ENCODE data around the gene CDKN1A. TPM values are rescaled to one million over a fixed set of nuclear protein-coding genes. Genes with fewer than 3 reads are reported as not detected.
"Not testable (repeated sequence)": the region's sequence is repeated elsewhere in the genome, so short reads cannot be mapped to it uniquely, and the experiment has no call there.

The CDKN1A gene
- polyA plus RNA-seq, 3 donors, result 92.4 to 540 (median 441) TPM

DNA sequence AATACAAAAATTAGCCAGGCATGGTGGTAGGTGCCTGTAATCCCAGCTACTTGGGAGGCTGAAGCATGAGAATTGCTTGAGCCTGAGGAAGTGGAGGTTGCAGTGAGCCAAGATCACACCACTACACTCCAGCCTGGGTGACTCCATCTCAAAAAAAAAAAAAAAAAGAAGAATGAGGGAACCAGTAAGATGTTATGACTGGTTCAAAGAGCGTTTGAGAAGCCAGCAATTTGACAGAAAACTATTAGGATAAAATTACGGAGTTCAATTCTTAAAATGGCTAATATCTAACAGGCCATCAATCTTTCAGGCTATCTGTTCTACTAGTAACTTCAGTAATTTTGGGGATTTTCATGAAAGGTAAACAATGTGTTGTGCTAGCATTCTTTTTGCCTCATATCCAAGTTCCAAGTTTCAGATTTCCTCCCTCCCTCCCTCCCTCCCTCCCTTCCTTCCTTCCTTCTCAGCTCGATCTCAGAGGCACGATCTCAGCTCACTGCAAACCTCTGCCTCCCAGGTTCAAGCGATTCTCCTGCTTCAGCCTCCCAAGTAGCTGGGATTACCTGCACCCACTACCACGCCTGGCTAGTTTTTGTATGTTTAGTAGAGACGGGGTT is 26.6 kb downstream of the CDKN1A start:
- WGBS, 3 donors, result 59 to 81% (median 63%) methylated on average over 7 of the region's 7 CpGs

DNA sequence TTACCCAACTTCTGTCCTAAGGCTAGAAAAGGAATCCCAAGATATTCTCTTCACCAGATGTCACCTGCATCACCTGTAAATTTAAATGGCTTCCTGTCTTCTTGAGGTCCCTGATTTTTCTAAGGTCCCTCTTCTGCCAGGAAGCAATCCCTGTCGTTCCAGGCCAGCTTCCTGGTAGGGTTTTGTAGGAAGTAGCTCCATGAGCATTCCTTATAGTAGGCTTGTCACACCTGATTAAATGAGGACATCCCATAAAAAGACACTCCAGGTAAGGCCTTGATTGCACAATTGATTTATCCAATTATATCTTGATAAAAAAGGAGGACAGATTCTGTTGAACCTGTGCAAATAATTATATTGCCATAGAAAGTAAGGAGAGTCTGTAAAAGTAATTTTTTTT is 27.8 kb downstream of the CDKN1A start:
- WGBS, 3 donors, result 56 to 72% (median 56%) methylated on average over 1 of the region's 1 CpG
- H3K27ac ChIP-seq (ENCODE audit: low read depth, low read length), result no peak overlapping the region

More for the DNA sequence above, 26.6 kb downstream of the CDKN1A start:
- H3K27ac ChIP-seq (ENCODE audit: low read depth, low read length), result not testable (repeated sequence)

DNA sequence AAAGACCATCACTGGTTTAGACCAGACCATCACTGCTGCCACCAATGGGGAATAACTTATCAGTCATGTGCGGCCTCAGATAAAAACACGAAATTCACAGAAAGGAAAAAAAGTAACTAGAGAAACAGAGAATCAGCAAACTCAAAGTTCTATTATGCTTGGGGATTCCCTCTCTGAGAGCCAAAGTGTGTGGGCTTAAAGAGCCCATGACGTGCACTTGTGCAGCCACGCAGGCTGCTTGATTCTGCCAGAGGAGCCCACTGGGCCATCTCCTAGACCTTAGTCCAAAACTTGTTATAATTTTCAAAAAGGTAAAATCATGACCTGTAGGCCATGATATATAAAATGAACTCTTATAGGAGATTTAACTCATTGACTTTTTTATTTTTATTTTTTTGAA is 34.3 kb downstream of the CDKN1A start:
- 85 to 93% (median 92%) methylated on average over 4 of the region's 4 CpGs for WGBS, 3 donors
- H3K27ac ChIP-seq (ENCODE audit: low read depth, low read length), result no peak overlapping the region

DNA sequence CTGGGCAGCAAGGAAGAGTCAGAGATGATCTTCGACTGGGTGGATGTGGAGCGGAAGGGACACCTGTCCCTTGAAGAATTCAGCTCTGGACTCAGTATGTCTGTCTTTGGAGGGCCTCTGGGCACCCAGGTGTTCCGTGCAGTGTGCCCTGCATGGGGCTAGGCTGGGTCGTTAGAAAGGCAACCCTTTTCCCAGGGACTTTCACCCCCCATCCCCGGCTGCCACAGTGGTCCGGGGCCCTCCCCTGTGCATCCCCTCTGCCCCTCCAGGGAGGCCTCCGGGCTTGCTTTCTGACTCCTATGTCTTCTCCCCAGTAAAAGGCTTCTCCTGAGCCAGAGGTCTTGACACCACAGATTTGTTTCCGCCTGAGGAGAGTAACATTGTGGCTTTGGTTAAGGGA is 35.3 kb downstream of the CDKN1A start:
- H3K27ac ChIP-seq (ENCODE audit: low read depth, low read length), result no peak overlapping the region
- 88 to 90% (median 88%) methylated on average over 8 of the region's 8 CpGs for WGBS, 3 donors

DNA sequence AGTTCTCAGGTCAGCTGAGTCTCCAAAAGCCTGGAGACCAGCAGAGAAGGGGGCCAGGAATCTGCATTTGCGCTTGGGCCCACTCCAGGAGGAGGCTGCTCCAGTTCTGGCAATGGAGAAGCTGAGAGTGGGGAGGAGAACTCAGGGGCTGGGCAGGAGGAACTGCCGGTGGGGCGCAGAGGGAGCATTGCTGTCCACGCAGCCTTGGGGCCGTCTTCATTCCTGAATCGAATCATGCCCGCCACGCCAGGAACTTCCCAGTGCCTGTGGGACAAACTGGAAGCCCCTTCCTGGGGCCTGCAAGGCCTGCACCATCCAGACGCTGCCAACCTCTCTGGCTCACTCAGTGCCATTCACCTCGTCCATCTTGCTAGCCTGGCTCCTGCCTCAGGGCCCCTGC is 36.0 kb downstream of the CDKN1A start:
- 91 to 92% (median 92%) methylated on average over 10 of the region's 10 CpGs for WGBS, 3 donors
- H3K27ac ChIP-seq (ENCODE audit: low read depth, low read length), result no peak overlapping the region

DNA sequence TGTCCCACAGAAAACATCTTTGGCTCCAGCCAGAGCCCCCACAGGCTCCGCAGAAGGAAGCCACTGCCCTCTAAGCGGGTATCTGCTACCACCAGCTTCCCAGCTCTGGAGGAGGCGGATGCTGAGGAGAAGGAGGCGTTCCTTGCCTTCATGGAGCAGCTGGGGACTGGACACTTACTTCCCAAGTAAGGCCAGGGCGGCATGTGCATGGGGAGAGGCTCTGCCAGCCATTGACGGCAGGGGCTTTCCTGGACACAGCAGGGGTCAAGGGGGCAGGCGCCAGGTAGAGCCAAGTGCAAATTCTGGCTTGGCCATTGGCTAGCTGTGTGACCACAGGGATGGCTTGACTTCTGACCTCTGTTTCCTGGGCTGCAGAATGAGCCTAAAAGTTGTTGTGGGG is 37.0 kb downstream of the CDKN1A start:
- 91 to 98% (median 94%) methylated on average over 7 of the region's 7 CpGs for WGBS, 3 donors
- no peak overlapping the region for H3K27ac ChIP-seq (ENCODE audit: low read depth, low read length)

DNA sequence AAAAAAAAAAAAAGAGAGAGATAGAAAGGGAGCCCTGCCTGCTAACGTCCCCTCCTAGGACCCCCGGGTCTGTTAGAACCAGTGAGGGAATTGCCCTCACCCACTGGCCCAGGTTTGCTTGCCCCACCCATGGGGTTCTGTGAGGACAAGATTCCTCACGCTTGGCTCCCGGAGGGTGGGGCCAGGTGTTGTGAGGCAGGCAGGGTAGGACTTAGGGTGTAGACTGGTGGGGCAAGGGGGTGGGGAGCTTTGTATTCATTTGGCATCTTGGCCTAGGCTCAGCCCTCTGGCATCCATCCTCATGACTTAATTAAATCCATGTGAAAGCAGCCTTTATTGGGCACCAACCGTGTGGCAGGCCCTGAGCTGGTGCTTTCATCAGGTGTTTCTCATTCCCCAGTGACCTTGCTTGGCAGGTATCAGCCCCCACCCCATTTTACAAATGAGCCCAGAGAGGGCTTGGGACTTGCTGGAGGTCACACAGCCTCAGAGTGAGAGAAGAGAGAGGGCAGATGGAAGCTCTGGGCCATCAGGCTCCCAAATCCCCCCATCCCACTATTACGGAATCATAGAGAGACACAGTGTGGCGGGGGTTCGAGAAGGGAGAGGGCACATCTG is 38.1 kb downstream of the CDKN1A start:
- WGBS, 3 donors, result 70 to 93% (median 92%) methylated on average over 8 of the region's 8 CpGs
- H3K27ac ChIP-seq (ENCODE audit: low read depth, low read length), result no peak overlapping the region

DNA sequence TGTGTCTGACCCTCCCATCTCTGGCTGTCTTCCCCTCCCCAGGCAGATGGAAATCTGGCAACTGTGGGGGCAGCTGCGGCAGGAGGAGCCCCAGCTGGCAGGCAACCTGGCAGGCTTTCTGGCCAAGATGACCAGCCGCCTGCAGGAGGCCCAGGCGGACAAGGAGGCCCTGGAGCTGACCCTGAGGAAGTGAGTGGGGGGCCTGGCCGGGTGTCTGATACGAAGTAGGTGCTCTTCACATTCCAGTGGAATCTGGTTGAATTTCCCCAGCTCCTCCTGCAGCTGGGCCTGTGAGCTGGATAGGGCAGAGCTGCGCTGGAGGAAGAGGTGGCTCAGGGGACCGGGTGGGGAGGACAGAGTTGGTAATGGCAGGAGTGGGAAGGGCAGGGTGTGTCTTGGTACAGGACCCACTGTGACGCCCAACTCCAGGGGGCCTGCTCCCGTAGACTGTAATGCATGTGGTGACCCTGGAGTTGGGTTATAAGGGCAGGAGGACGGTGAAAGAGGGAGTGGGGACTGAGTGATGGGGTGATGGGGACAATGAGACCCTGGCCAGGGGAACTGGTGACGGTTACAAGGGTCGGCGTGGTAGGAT is 38.8 kb downstream of the CDKN1A start:
- WGBS, 3 donors, result 67 to 76% (median 75%) methylated on average over 13 of the region's 13 CpGs
- H3K27ac ChIP-seq (ENCODE audit: low read depth, low read length), result no peak overlapping the region

DNA sequence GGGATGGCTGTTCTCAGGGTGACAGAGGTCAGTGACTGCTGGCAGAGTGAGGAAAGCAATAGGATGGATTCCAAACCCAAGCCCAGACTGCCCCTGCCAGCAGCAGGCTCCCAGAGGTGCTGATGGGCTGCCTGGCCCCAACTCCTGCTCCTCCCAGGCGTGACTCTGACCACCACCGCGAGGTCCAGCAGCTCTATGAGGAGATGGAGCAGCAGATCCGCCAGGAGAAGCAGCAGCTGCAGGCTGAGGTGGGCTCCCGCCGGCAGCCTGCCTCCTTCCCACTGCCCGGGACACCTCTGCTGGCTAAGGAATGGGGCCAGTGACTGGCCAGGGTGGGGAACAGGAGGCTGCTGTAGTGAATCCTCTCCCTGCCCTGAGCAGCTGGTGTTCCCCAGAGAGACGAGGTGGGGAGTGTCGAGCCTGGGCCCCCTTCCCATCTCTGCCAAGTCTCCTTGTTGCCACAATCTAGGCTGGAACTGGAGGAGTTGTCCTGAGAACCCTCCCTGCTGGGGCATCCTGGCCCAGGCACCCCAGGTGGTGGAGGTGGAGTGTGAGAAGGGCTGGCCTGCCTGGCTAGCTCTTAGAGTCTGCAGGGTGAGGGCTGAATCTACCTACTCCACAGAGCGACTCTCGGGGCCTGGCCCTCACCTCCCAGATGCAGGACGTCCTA is 39.5 kb downstream of the CDKN1A start:
- WGBS, 3 donors, result 80 to 84% (median 82%) methylated on average over 12 of the region's 12 CpGs
- H3K27ac ChIP-seq (ENCODE audit: low read depth, low read length), result no peak overlapping the region

DNA sequence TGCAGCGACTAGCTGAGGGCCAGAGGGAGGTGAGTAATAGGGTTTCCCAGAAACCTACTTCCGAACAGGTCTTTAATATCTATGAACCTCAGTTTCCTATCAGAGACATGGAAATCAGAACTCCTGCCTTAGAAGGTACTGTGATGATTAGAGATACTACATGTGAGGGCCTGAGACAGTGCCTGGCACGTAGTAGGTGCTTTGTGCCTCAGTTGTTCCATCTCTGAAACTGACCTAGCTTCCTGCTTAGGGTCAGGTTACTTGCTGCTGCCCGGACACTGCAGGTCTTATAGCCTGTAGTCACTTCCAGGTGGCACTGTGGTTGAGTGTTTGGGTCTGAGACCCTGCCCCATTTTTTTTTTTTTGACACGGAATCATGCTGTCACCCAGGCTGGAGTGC is 40.0 kb downstream of the CDKN1A start:
- no peak overlapping the region for H3K27ac ChIP-seq (ENCODE audit: low read depth, low read length)
- WGBS, 3 donors, result 74 to 85% (median 75%) methylated on average over 5 of the region's 5 CpGs

DNA sequence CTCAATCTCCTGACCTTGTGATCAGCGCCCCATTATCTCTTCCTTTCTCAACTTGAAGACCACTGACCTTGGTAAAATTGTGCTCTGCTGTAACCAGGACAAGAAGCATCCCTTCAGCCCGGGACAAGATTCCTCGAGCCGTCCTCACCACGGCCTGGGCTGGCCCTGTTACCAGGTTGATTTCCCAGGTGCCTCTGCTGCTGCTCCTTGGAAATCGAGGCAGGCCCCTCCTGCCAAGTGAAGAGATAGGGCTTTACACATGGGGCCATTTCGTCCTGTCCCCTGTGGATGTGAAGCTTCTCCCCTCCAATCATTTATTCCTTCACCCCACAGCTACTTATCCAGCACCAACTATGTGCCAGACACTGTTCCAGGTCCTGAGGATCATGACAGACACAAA is 40.6 kb downstream of the CDKN1A start:
- 89 to 91% (median 90%) methylated on average over 7 of the region's 7 CpGs for WGBS, 3 donors

DNA sequence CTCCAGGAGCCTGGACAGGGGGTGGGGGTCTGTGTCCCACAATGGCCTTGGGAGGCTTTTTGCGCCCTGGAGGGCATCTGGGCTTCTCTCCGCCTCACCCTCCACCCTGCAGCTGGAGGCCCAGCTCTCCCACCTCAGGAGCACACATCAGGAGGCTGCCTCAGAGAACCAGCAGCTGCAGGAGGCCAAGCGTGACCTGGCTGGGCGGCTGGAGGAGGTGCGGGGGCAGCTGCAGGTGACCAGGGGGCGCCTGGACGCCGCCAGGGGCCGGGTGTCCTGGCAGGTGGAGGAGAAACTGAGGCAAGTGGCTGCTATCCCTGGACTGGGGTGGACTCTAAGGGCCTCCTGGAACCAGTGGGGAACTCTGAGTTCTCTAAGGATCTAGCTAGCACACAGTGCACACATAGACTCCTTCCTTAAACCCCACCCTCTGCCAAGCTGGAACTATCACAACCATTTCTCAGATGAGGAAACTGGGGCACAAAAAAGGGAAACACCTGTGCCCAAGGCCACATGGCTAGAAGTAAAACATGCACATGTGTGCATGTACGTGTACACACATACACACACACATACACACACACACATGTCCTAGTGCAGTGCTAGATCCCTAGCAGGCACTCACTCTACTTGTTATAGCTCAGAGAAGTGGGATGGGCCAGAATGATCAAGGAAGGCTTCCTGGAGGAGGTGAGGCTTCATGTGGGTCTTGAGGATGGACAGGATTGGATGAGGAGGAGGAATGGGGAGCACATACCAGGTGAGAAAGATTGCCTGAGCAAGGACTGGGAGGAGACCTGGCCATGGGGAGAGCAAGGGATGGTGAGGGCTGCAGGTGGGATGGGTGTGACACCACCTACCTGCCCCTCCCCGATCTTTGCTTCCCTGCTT is 42.0 kb downstream of the CDKN1A start:
- H3K27ac ChIP-seq (ENCODE audit: low read depth, low read length), result no peak overlapping the region
- 88 to 94% (median 89%) methylated on average over 11 of the region's 11 CpGs for WGBS, 3 donors

More for the DNA sequence above, 40.6 kb downstream of the CDKN1A start:
- no peak overlapping the region for H3K27ac ChIP-seq (ENCODE audit: low read depth, low read length)

DNA sequence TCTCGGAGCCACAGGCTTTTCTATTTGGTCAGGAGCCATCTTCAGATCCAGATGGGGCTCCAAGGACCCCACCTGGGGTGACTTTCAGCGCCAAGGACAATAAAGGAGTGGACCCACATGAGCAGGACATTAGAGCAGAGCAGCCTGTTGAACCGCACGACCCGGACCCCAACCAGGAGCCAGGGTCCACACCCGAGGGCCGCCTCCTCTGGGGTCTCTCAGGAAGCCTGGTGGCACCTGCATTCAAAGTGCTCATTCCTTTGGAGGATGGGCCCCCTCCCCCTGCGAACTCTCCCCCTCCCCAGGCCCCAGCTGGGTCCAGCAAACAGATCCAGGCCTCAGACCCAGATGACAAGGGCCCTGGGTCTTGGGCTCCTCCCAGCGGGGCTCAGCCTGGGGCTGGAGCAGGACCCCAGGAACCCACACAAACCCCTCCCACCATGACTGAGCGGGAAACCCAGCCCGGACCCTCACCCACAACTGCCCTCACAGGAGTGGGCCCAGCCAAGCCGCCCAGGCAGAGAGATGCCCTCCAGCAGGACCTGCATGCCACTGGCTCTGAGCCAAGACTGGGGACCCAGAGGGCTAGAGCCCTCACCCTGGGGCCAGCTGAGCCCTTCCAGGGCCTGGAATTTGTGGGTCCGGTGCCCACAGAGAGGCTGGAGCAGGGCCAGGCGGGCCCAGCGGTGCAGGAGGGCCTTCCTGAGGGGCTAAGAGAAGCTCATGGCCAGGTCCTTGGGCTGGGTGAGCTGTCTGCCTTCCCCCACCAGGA is 43.0 kb downstream of the CDKN1A start:
- H3K27ac ChIP-seq (ENCODE audit: low read depth, low read length), result no peak overlapping the region
- 84 to 90% (median 88%) methylated on average over 15 of the region's 15 CpGs for WGBS, 3 donors

DNA sequence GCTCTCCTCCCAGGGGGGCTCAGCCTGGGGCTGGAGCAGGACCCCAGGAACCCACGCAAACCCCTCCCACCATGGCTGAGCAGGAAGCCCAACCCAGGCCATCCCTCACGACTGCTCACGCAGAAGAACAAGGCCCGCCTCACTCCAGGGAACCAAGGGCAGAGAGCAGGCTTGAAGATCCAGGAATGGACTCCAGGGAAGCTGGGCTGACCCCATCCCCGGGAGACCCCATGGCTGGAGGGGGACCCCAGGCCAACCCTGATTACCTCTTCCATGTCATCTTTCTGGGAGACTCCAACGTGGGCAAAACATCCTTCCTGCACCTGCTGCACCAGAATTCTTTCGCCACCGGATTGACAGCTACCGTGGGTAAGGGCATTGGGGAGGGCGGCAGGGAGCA is 43.9 kb downstream of the CDKN1A start:
- no peak overlapping the region for H3K27ac ChIP-seq (ENCODE audit: low read depth, low read length)
- whole genome bisulfite sequencing, 3 donors, result 87 to 90% (median 89%) methylated on average over 10 of the region's 10 CpGs

DNA sequence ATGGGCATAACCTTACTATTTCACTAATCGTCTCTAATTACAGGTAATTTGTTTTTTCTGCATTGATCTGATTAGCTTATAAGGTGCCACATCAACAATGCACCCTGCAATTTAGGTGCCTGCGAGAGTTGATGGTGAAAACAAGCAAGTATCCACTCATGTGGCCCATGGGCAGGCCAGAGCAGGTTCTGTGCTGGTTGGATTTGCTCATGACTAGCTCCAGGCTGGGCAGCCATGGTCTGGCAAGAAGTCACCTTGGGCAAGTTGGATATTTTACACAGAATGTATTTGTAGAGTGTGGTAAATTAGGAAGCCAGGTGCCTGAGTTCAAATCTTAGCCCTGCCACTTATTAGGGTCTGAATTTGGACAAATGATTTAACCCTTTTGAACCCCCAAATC is 44.4 kb downstream of the CDKN1A start:
- 90 to 94% (median 92%) methylated on average over 2 of the region's 2 CpGs for WGBS, 3 donors

DNA sequence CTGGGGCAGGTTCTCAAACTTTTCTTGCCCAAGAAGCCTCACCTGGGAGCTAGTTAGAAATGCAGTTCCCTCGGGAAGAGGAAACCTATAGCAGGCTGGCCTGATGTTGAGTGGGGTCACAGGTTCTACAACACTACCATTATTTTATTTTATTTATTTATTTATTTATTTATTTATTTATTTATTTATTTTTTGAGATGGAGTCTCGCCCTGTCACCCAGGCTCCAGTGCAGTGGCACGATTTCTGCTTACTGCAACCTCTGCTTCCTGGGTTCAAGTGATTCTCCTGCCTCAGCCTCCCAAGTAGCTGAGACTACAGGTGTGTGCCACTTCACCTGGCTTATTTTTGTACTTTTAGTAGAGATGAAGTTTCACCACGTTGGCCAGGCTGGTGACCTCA is 45.5 kb downstream of the CDKN1A start:
- not testable (repeated sequence) for H3K27ac ChIP-seq (ENCODE audit: low read depth, low read length)
- 91 to 92% (median 92%) methylated on average over 4 of the region's 4 CpGs for WGBS, 3 donors

More for the DNA sequence above, 44.4 kb downstream of the CDKN1A start:
- no peak overlapping the region for H3K27ac ChIP-seq (ENCODE audit: low read depth, low read length)

DNA sequence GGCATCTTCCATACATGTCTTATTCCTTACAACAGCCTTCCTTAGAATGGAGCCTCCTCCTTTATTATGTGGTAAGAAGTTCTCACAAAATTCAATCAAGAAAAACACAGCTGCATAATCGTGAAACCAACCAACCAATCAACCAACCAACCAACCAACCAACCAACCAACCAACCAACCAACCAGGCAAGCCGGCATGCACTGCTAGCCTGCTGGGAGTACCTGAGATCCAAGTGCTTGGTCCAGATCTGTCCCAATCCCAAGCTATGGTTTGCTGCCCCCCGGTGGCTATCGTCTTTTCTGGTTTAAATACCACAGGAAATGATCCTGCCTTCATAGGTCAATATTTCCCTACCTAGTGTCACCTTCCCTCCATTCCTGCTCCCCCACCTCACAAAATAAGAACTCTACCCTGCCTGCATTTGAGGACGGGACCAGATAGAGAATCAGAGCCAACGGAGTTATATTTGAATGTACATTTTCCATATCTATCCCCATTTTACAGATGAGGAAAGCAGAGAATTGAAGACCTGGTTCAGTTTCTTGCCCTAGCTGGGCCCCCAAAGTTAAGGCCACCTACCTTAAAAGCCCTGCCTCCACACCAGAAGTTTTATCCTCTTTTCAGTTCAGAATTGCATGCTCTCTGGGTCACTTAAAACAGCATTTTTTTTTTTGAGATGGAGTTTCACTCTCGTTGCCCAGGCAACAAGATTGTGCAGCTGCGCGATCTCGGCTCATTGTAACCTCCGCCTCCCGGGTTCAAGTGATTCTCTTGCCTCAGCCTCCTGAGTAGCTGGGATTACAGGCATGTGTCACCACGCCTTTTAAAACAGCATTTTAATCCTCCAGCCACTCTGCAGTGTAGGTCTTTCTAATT is 46.2 kb downstream of the CDKN1A start:
- WGBS, 3 donors, result 38 to 62% (median 59%) methylated on average over 13 of the region's 13 CpGs
- H3K27ac ChIP-seq (ENCODE audit: low read depth, low read length), result no peak overlapping the region

Measured in adipose tissue (tissue), 3 donors.